IPS-20b (cell line): ENCODE data around the gene ENPP7.
"Not testable (repeated sequence)": the region's sequence is repeated elsewhere in the genome, so short reads cannot be mapped to it uniquely, and the experiment has no call there.

Experiments used
- H3K27ac ChIP-seq: one replicate; pipeline ENCODE4 v1.5.1; 2013; ENCODE audit warnings: low read length
- H3K27me3 ChIP-seq: 2 replicates; pipeline ENCODE4 v1.6.1; 2013; ENCODE audit warnings: mild to moderate bottlenecking, low read length, inconsistent platforms; ENCODE audit not compliant: insufficient read depth
- H3K36me3 ChIP-seq: 2 replicates; pipeline ENCODE4 v1.6.1; 2013; ENCODE audit warnings: low read depth, mild to moderate bottlenecking, inconsistent platforms, low read length, moderate library complexity; ENCODE audit not compliant: insufficient read depth
- H3K4me1 ChIP-seq: 2 replicates; pipeline ENCODE4 v1.6.1; 2013; ENCODE audit warnings: mild to moderate bottlenecking, control low read depth, inconsistent platforms, low read length, moderate library complexity; ENCODE audit not compliant: insufficient read depth
- H3K4me3 ChIP-seq: 2 replicates; pipeline ENCODE4 v1.5.1; 2013; ENCODE audit warnings: mild to moderate bottlenecking, low read length, inconsistent platforms
- H3K9ac ChIP-seq: 2 replicates; pipeline ENCODE4 v1.6.1; 2013; ENCODE audit warnings: low read depth, mild to moderate bottlenecking, inconsistent platforms, low read length, moderate library complexity
- H3K9me3 ChIP-seq: 2 replicates; pipeline ENCODE4 v1.6.1; 2013; ENCODE audit warnings: mild to moderate bottlenecking, low read depth, low read length, inconsistent platforms; ENCODE audit not compliant: insufficient read depth

Gene ENPP7

GRCh38 chr17:79758271-79758670, 27.5 kb downstream of the ENPP7 start:
- no peaks in the 10 kb centered on the region for H3K36me3 ChIP-seq
- no peak overlapping the region for H3K9ac ChIP-seq
- no peaks in the 10 kb centered on the region for H3K4me1 ChIP-seq
- H3K27me3 ChIP-seq: no peaks in the 10 kb centered on the region
- H3K27ac ChIP-seq: no peak overlapping the region
- no peaks in the 10 kb centered on the region for H3K9me3 ChIP-seq
- H3K4me3 ChIP-seq: no peak overlapping the region

GRCh38 chr17:79760197-79760906, 29.6 kb downstream of the ENPP7 start:
- H3K4me1 ChIP-seq: no peaks in the 10 kb centered on the region
- no peaks in the 10 kb centered on the region for H3K9me3 ChIP-seq
- H3K9ac ChIP-seq: no peak overlapping the region
- no peaks in the 10 kb centered on the region for H3K36me3 ChIP-seq
- no peak overlapping the region for H3K27ac ChIP-seq
- H3K27me3 ChIP-seq: no peaks in the 10 kb centered on the region
- H3K4me3 ChIP-seq: no peak overlapping the region

GRCh38 chr17:79761894-79762589, 31.3 kb downstream of the ENPP7 start:
- no peak overlapping the region for H3K27ac ChIP-seq
- H3K4me1 ChIP-seq: no peaks in the 10 kb centered on the region
- no peaks in the 10 kb centered on the region for H3K36me3 ChIP-seq
- no peaks in the 10 kb centered on the region for H3K9me3 ChIP-seq
- H3K27me3 ChIP-seq: no peaks in the 10 kb centered on the region
- H3K4me3 ChIP-seq: no peak overlapping the region
- H3K9ac ChIP-seq: no peak overlapping the region

GRCh38 chr17:79765708-79766107, 35.0 kb downstream of the ENPP7 start:
- H3K4me3 ChIP-seq: no peak overlapping the region
- H3K9me3 ChIP-seq: no peaks in the 10 kb centered on the region
- H3K27me3 ChIP-seq: no peaks in the 10 kb centered on the region
- no peaks in the 10 kb centered on the region for H3K4me1 ChIP-seq
- no peak overlapping the region for H3K9ac ChIP-seq
- H3K36me3 ChIP-seq: no peaks in the 10 kb centered on the region
- no peak overlapping the region for H3K27ac ChIP-seq

GRCh38 chr17:79769570-79770506, 39.1 kb downstream of the ENPP7 start:
- Histone ChIP-seq H3K27me3 (peaks cover 2% of the 10 kb centered on the region; the same call in 1 of the 2 replicates), H3K27ac (no peak overlapping the region), H3K4me3 (no peak overlapping the region), H3K4me1 (no peaks in the 10 kb centered on the region), H3K9ac (no peak overlapping the region), H3K9me3 (no peaks in the 10 kb centered on the region), H3K36me3 (no peaks in the 10 kb centered on the region)

GRCh38 chr17:79771276-79771675, 40.5 kb downstream of the ENPP7 start:
- Histone ChIP-seq H3K27me3 (peaks cover 17% of the 10 kb centered on the region; the same call in 1 of the 2 replicates), H3K36me3 (no peaks in the 10 kb centered on the region), H3K4me1 (peaks cover 4% of the 10 kb centered on the region), H3K27ac (no peak overlapping the region), H3K4me3 (no peak overlapping the region), H3K9ac (no peak overlapping the region), H3K9me3 (no peaks in the 10 kb centered on the region)

- Histone ChIP-seq H3K4me1 (peaks cover 12% of the 10 kb centered on the region), H3K27me3 (peaks cover 25% of the 10 kb centered on the region; the same call in 1 of the 2 replicates)
- H3K4me3 ChIP-seq, H3K36me3 ChIP-seq, H3K9ac ChIP-seq, H3K27ac ChIP-seq, H3K9me3 ChIP-seq: not testable (repeated sequence)
Measured at GRCh38 chr17:79772726-79773125, 42.0 kb downstream of the ENPP7 start.

GRCh38 chr17:79774561-79774975, 43.8 kb downstream of the ENPP7 start:
- Histone ChIP-seq H3K9me3 (no peaks in the 10 kb centered on the region), H3K27ac (no peak overlapping the region), H3K4me1 (peaks cover 14% of the 10 kb centered on the region), H3K36me3 (peaks cover 4% of the 10 kb centered on the region), H3K9ac (no peak overlapping the region), H3K4me3 (no peak overlapping the region), H3K27me3 (peaks cover 25% of the 10 kb centered on the region; the same call in 1 of the 2 replicates)

- H3K27me3 ChIP-seq: peaks cover 25% of the 10 kb centered on the region; the same call in 1 of the 2 replicates
Measured at GRCh38 chr17:79775632-79776031, 44.9 kb downstream of the ENPP7 start.

GRCh38 chr17:79776376-79777119, 45.8 kb downstream of the ENPP7 start:
- peaks cover 15% of the 10 kb centered on the region for H3K4me1 ChIP-seq
- H3K9me3 ChIP-seq: no peaks in the 10 kb centered on the region
- peak overlapping the region; percentile 70 for H3K4me3 ChIP-seq
- peaks cover 24% of the 10 kb centered on the region for H3K36me3 ChIP-seq
- peaks cover 25% of the 10 kb centered on the region; the same call in 1 of the 2 replicates for H3K27me3 ChIP-seq
- peak overlapping the region; percentile 51 for H3K27ac ChIP-seq
- H3K9ac ChIP-seq: peak overlapping the region; percentile 90; the same call in 1 of the 2 replicates

More at GRCh38 chr17:79775632-79776031, 44.9 kb downstream of the ENPP7 start:
- peaks cover 15% of the 10 kb centered on the region for H3K4me1 ChIP-seq
- H3K27ac ChIP-seq: no peak overlapping the region
- no peak overlapping the region for H3K4me3 ChIP-seq
- no peaks in the 10 kb centered on the region for H3K9me3 ChIP-seq
- H3K36me3 ChIP-seq: peaks cover 15% of the 10 kb centered on the region
- no peak overlapping the region for H3K9ac ChIP-seq
